ENCODE measurements around the gene PABPC1L.

Gene PABPC1L

DNA sequence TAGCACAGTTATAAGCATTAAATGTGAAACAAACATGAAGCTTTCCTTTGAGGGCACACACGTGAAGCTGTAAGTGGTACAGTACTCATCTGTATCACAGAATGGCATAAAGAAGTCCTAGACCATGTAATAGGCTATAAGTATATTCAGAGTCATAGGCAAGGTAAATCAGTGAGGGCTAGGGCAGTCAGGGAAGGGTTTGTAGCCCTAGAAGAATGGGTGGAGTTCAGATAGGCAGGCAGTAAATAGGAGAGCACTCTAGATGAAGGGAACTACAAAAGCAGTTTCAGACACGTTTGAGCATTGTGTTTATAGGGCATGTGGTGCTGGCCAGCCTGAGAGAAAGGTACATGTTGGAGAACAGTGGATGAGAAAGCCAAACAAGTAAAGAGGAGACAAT, 14.9 kb upstream of the PABPC1L start:
- no CpG with 5 or more reads among the region's 2 CpGs for WGBS (ENCODE audit: extremely low coverage, insufficient coverage, insufficient read length)
- DNase-seq, result no peak

DNA sequence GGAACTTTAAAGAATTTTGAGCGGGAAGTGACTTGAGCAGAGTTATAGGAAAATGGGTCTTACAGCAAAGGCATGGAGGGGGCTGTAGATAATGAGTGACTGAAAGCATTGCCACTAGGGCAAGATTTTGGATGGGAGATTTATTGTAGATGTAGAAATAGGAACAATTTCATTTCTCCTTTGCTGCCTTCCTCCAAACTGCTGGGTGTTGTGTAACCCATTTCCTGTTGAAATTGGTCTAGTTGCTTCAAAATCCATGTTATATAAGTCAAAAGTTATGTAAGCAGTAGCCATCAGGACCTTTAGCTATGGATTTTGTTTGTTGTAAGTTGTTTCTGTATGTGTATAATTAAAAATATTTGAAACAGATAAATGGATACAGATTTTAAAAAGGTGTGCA, 13.3 kb upstream of the PABPC1L start:
- no peak overlapping the region for H3K18ac ChIP-seq (ENCODE audit: low read length)
- H2BK120ac ChIP-seq (ENCODE audit: insufficient read depth, low read length, poor library complexity), result no peak overlapping the region
- H3K14ac ChIP-seq (ENCODE audit: low read length), result no peak overlapping the region
- peak in 1 of 2 donors; percentile 27 for DNase-seq
- H2BK5ac ChIP-seq (ENCODE audit: low read depth, low read length, poor library complexity), result no peak overlapping the region
- no peaks in the 10 kb centered on the region for H3K9me3 ChIP-seq (ENCODE audit: insufficient read depth, low read depth, low read length)
- no peak overlapping the region for H4K8ac ChIP-seq (ENCODE audit: low read depth, low read length)
- no peaks in the 10 kb centered on the region for H3K79me1 ChIP-seq (ENCODE audit: low read length)
- no peak overlapping the region for H4K12ac ChIP-seq (ENCODE audit: low read depth, low read length)
- H3K79me2 ChIP-seq (ENCODE audit: control insufficient read depth, insufficient read depth, low read length, poor library complexity), result peaks cover 18% of the 10 kb centered on the region
- no CpG with 5 or more reads among the region's 1 CpG for whole genome bisulfite sequencing (ENCODE audit: extremely low coverage, insufficient coverage, insufficient read length)
- peak overlapping the region; percentile 88 for H3K4ac ChIP-seq (ENCODE audit: low read depth, low read length)
- H3K4me2 ChIP-seq (ENCODE audit: low read length), result no peak overlapping the region
- no peak overlapping the region for H3K27ac ChIP-seq (ENCODE audit: low read depth, low read length)
- no peak overlapping the region for H2AFZ ChIP-seq (ENCODE audit: insufficient read depth, low read length, poor library complexity)
- H2BK12ac ChIP-seq (ENCODE audit: low read length), result no peak overlapping the region
- H3K23ac ChIP-seq (ENCODE audit: low read length), result no peak overlapping the region
- H3K27me3 ChIP-seq (ENCODE audit: insufficient read depth, low read length), result no peaks in the 10 kb centered on the region
- H4K91ac ChIP-seq (ENCODE audit: low read depth, low read length), result no peak overlapping the region
- H3K4me3 ChIP-seq (ENCODE audit: low read depth, low read length), result no peak overlapping the region
- H3K4me1 ChIP-seq (ENCODE audit: control insufficient read depth in 1 of 2, insufficient read depth in 2 of 2, low read length in 2 of 2), result peaks cover 2 to 4% of the 10 kb centered on the region in 2 experiments
- H3K36me3 ChIP-seq (ENCODE audit: control insufficient read depth in 1 of 2, insufficient read depth in 2 of 2, low read length in 2 of 2), result peaks cover 8 to 9% of the 10 kb centered on the region in 2 experiments
- H2AK5ac ChIP-seq (ENCODE audit: low read length), result no peak overlapping the region
- no peak overlapping the region for H3K9ac ChIP-seq (ENCODE audit: low read length)

More for the DNA sequence above, 14.9 kb upstream of the PABPC1L start:
- Histone ChIP-seq H3K9me3 (ENCODE audit: insufficient read depth, low read depth, low read length) (no peaks in the 10 kb centered on the region), H4K12ac (ENCODE audit: low read depth, low read length) (no peak overlapping the region), H3K4me2 (ENCODE audit: low read length) (no peak overlapping the region), H3K9ac (ENCODE audit: low read length) (no peak overlapping the region), H3K4ac (ENCODE audit: low read depth, low read length) (peak overlapping the region; percentile 42), H2AFZ (ENCODE audit: insufficient read depth, low read length, poor library complexity) (no peak overlapping the region), H3K79me1 (ENCODE audit: low read length) (no peaks in the 10 kb centered on the region), H3K23ac (ENCODE audit: low read length) (no peak overlapping the region), H3K18ac (ENCODE audit: low read length) (no peak overlapping the region), H2BK12ac (ENCODE audit: low read length) (no peak overlapping the region), H3K14ac (ENCODE audit: low read length) (no peak overlapping the region), H3K36me3 (ENCODE audit: control insufficient read depth in 1 of 2, insufficient read depth in 2 of 2, low read length in 2 of 2) (peaks cover 3 to 4% of the 10 kb centered on the region in 2 experiments), H2BK120ac (ENCODE audit: insufficient read depth, low read length, poor library complexity) (no peak overlapping the region), H3K27ac (ENCODE audit: low read depth, low read length) (no peak overlapping the region), H3K4me3 (ENCODE audit: low read depth, low read length) (no peak overlapping the region), H4K91ac (ENCODE audit: low read depth, low read length) (no peak overlapping the region), H3K4me1 (ENCODE audit: control insufficient read depth in 1 of 2, insufficient read depth in 2 of 2, low read length in 2 of 2) (no peaks in the 10 kb centered on the region), H2AK5ac (ENCODE audit: low read length) (no peak overlapping the region), H2BK5ac (ENCODE audit: low read depth, low read length, poor library complexity) (no peak overlapping the region), H3K79me2 (ENCODE audit: control insufficient read depth, insufficient read depth, low read length, poor library complexity) (peaks cover 17% of the 10 kb centered on the region), H4K8ac (ENCODE audit: low read depth, low read length) (no peak overlapping the region), H3K27me3 (ENCODE audit: insufficient read depth, low read length) (no peaks in the 10 kb centered on the region)

DNA sequence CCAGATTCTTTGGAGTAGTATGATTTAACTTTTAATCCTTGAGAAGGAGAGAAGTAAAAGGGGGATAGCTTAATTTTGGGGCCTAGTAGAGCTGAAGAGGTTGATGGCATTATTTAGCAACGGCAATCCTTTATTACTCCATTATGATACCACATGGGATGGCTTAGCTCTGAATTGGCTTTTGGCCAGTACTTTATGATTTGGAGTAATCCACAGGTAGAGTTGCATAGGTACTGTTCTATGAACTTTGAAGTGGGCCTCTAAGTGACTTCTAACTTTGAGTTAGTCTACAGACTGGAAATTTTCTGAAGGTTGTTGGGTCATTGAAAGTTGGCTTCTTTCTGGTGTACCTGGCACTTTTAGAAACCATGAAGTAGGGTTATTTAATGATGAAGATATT, 12.7 kb upstream of the PABPC1L start:
- Histone ChIP-seq H3K18ac (ENCODE audit: low read length) (no peak overlapping the region), H3K79me1 (ENCODE audit: low read length) (no peaks in the 10 kb centered on the region), H3K79me2 (ENCODE audit: control insufficient read depth, insufficient read depth, low read length, poor library complexity) (peaks cover 16% of the 10 kb centered on the region), H3K4ac (ENCODE audit: low read depth, low read length) (peak overlapping the region; percentile 75), H3K27ac (ENCODE audit: low read depth, low read length) (no peak overlapping the region), H3K4me3 (ENCODE audit: low read depth, low read length) (no peak overlapping the region), H3K9me3 (ENCODE audit: insufficient read depth, low read depth, low read length) (no peaks in the 10 kb centered on the region), H3K36me3 (ENCODE audit: control insufficient read depth in 1 of 2, insufficient read depth in 2 of 2, low read length in 2 of 2) (peaks cover 8 to 11% of the 10 kb centered on the region in 2 experiments), H4K12ac (ENCODE audit: low read depth, low read length) (no peak overlapping the region), H3K4me2 (ENCODE audit: low read length) (no peak overlapping the region), H2AFZ (ENCODE audit: insufficient read depth, low read length, poor library complexity) (no peak overlapping the region), H4K8ac (ENCODE audit: low read depth, low read length) (no peak overlapping the region), H2BK12ac (ENCODE audit: low read length) (no peak overlapping the region), H2AK5ac (ENCODE audit: low read length) (no peak overlapping the region), H3K23ac (ENCODE audit: low read length) (no peak overlapping the region), H2BK120ac (ENCODE audit: insufficient read depth, low read length, poor library complexity) (no peak overlapping the region), H3K14ac (ENCODE audit: low read length) (no peak overlapping the region), H3K27me3 (ENCODE audit: insufficient read depth, low read length) (no peaks in the 10 kb centered on the region), H2BK5ac (ENCODE audit: low read depth, low read length, poor library complexity) (no peak overlapping the region), H4K91ac (ENCODE audit: low read depth, low read length) (no peak overlapping the region), H3K4me1 (ENCODE audit: control insufficient read depth in 1 of 2, insufficient read depth in 2 of 2, low read length in 2 of 2) (peaks cover 2 to 4% of the 10 kb centered on the region in 2 experiments), H3K9ac (ENCODE audit: low read length) (no peak overlapping the region)
- no CpG with 5 or more reads among the region's 1 CpG for WGBS (ENCODE audit: extremely low coverage, insufficient coverage, insufficient read length)
- no peak for DNase-seq

DNA sequence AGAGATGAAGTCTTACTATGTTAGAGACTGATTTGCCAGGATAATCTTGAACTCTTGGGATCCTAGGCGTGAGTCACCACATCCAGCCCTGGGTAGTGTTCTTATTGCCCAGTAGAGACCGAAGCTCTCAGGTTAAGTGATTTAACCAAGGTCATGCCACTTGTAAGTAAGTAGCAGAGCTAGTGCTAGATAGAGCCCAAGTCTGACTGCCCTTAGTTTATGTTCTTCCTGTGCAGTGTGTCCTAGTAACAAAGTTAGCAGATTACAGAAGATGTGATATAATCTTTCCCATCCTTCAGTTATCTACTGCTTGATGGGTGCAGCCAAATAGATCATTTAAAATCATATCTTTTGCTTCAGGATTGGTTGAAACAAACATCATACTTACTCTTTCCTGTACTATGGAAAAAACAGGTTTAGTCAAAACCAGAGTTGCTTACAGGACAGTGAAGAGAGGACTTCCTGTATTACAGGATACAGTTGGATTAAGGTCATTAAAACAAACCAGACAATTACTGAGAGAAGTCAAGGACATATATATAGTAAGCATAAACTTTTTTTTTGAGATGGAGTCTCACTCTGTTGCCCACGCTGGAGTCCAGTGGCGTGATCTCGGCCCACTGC, 9.5 kb upstream of the PABPC1L start:
- H4K91ac ChIP-seq (ENCODE audit: low read depth, low read length), result no peak overlapping the region
- no peak overlapping the region for H4K8ac ChIP-seq (ENCODE audit: low read depth, low read length)
- no peak overlapping the region for H2BK12ac ChIP-seq (ENCODE audit: low read length)
- H3K27ac ChIP-seq (ENCODE audit: low read depth, low read length), result no peak overlapping the region
- H3K4me2 ChIP-seq (ENCODE audit: low read length), result no peak overlapping the region
- H3K4me3 ChIP-seq (ENCODE audit: low read depth, low read length), result no peak overlapping the region
- no peaks in the 10 kb centered on the region for H3K27me3 ChIP-seq (ENCODE audit: insufficient read depth, low read length)
- H3K79me2 ChIP-seq (ENCODE audit: control insufficient read depth, insufficient read depth, low read length, poor library complexity), result peaks cover 10% of the 10 kb centered on the region
- no peak overlapping the region for H2BK5ac ChIP-seq (ENCODE audit: low read depth, low read length, poor library complexity)
- no peak overlapping the region for H2AK5ac ChIP-seq (ENCODE audit: low read length)
- H3K23ac ChIP-seq (ENCODE audit: low read length), result no peak overlapping the region
- H3K14ac ChIP-seq (ENCODE audit: low read length), result no peak overlapping the region
- no peak overlapping the region for H2AFZ ChIP-seq (ENCODE audit: insufficient read depth, low read length, poor library complexity)
- no peak overlapping the region for H4K12ac ChIP-seq (ENCODE audit: low read depth, low read length)
- H3K36me3 ChIP-seq (ENCODE audit: control insufficient read depth in 1 of 2, insufficient read depth in 2 of 2, low read length in 2 of 2), result peaks cover 6 to 21% of the 10 kb centered on the region in 2 experiments
- no peaks in the 10 kb centered on the region for H3K9me3 ChIP-seq (ENCODE audit: insufficient read depth, low read depth, low read length)
- H3K79me1 ChIP-seq (ENCODE audit: low read length), result no peaks in the 10 kb centered on the region
- no CpG with 5 or more reads among the region's 5 CpGs for WGBS (ENCODE audit: extremely low coverage, insufficient coverage, insufficient read length)
- H3K4ac ChIP-seq (ENCODE audit: low read depth, low read length), result peak overlapping the region; percentile 68
- H2BK120ac ChIP-seq (ENCODE audit: insufficient read depth, low read length, poor library complexity), result no peak overlapping the region
- no peak overlapping the region for H3K9ac ChIP-seq (ENCODE audit: low read length)
- peaks cover 2 to 4% of the 10 kb centered on the region in 2 experiments for H3K4me1 ChIP-seq (ENCODE audit: control insufficient read depth in 1 of 2, insufficient read depth in 2 of 2, low read length in 2 of 2)
- H3K18ac ChIP-seq (ENCODE audit: low read length), result peak overlapping the region; percentile 10
- DNase-seq, result no peak

Data from trophoblast cell (in vitro differentiated cells and primary cell).